ENCODE results near the gene PCBP4.

- TF ChIP-seq CTCF (IDR thresholded peaks at IDR 0.05) (no peak), POLR2A (IDR thresholded peaks at IDR 0.05) (no peak)
Observed at GRCh38 chr3:51908026-51908425, 59.2 kb downstream of the PCBP4 start.
